Activated CD4-positive, alpha-beta T cell treated with anti-CD3 and anti-CD28 coated beads for 1 hour (primary cell): ENCODE data around the gene GLS.
"Not testable (repeated sequence)": the region's sequence is repeated elsewhere in the genome, so short reads cannot be mapped to it uniquely, and the experiment has no call there.

ENCODE experiments used
- DNase-seq: peaks from one replicate; pipeline ENCODE4 v3.0.0-alpha.2; 2020

Gene GLS

GRCh38 chr2:190973726-190974628 lies 93.4 kb downstream of the GLS start:
- no peak for DNase-seq

DNA sequence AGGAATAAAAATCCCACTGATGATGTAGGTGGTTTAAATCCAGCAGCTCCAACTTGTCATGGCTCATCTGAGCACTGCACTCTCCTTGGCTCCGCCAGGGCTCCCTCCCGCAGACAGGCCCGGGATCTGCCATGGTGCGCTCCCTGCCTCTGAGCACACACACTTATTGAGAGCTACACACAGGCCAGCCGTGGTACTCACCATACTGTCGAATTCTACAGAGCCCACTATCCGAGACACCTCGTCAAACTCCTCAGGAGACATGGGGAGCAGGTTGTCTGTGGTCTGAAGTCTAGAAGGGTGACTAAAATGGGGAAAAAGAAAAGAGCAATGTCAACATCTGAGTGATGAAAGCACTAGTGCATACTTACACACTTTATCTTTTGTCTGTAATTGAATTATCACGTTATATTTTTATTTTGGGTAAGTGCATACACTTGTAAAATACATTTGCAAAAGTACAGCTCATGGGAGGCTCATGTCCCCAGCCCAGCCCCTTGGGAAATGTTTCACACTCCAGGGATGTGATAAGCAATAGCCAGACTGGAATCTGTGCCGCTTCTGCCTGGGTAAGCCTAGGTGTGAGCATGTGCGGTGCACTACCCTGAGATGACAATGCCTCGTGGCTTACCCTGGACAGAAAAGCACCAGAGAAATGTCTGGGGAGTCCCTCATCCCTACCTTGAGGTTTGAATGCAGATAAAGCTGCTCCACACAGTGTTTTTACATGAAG lies 94.2 kb downstream of the GLS start:
- DNase-seq: no peak

DNA sequence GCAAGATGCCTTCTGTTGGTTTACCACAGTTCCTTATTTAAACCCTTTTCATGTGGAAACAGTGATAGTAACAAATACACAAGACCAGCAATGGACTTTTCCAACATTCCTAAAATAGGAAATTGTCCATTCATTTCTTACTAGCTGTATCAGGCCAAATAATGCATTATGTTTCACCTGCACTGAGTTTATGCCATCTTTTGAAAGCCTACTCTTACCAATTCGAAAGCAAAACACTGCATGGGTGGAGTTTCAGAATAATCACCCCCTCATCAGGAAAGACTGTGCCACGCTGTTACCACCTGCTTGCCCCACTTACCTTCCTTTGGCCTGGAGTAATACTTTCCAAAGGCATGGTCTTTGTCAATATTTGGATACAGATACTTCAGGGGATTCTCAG lies 95.9 kb downstream of the GLS start:
- DNase-seq: no peak

GRCh38 chr2:190977505-190977904 lies 96.9 kb downstream of the GLS start:
- no peak for DNase-seq

GRCh38 chr2:190978389-190979053 lies 97.9 kb downstream of the GLS start:
- no peak for DNase-seq

- DNase-seq: no peak
Measured at GRCh38 chr2:190979906-190980629, 99.4 kb downstream of the GLS start.

DNA sequence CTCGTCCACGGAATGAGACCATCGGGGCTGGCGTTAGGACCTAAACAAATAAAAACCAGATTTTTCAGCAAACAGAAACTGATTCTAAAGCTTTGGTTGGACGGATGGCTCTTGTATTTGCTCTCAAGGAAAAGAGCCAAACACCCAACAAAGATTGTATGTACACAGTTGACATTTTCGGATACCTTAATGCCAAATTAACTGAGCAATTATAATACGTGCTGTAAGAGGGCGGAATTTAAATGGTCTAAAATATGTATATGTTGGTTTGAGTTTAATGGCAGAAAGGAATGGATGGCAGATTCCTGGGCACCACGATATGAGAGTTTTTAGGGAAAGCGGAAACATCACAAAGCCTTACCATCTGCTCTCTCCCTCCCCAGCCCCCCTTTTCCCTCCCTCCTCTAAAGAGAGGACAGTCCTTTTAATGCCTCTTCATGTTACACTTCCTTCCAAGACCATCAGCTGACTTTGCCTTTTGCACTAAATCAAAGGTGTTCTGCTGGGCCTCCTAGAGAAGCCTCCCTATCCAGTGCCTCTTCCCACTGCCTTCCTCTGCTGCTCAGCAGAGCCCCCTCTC lies 100.1 kb downstream of the GLS start:
- no peak for DNase-seq

- DNase-seq: no peak
Measured at GRCh38 chr2:190981333-190981732, 100.7 kb downstream of the GLS start.

GRCh38 chr2:190981733-190982132 lies 101.1 kb downstream of the GLS start:
- DNase-seq: no peak

GRCh38 chr2:190982262-190983034 lies 101.8 kb downstream of the GLS start:
- DNase-seq: no peak

DNA sequence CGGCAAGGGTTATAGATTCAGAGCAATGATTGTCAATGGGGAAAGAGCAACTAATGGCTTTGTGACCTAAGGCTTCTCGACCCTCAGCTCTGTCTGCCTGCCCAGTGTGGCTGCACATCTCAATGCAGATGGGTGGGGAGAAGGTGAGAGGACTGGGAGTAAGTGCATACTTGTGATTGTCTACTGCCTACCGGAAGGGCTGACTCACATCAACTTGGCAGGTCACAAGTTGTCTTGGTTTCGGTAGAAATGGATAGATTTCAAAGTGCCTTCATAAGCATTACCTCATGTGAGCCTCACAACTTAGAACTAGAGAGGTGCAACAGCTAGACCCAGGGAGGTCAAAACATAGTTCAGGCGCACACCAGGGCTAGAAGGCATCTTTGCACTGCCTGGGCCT lies 104.0 kb downstream of the GLS start:
- DNase-seq: no peak

- DNase-seq: no peak
Measured at GRCh38 chr2:190986221-190986953, 105.8 kb downstream of the GLS start.

GRCh38 chr2:190987116-190987515 lies 106.5 kb downstream of the GLS start:
- no peak for DNase-seq

DNA sequence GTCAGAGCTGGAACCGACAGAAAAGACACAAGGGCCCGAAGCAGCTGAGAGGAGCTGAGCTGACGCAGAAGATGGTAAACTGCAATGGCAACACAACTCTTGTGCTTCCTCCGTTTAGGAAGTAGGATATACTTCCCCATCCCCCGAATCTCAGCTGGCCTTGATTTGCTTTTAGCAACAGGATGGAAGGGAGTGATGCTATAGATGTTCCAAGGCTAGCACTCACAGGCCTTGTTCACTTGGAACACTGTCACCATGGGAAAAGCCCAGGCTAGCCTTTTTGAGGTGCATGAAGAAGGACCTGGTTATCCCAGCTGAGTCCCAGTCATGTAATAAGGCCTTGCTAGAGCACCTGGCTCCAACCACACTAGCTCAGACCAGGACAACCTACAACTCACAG lies 107.3 kb downstream of the GLS start:
- DNase-seq: no peak

DNA sequence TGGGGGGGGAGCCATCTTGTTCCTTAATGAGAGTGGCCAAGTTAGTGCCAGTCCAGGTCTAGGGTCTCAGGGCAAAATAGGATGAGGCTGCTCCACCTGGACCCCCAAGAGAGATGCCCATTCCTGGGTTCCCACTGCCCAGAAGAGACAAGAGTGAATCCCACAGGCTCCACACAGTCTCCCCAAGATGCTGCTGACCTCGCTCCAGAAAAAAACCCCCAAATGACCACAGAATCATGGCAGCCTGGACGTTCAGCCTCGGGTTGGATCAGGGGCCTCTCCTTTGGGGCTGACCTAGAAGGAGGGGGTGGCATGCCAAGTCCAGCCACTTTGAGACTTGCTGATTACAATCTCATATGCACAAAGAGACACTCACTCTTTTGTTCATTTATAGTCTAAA lies 108.3 kb downstream of the GLS start:
- DNase-seq: no peak

- no peak for DNase-seq
Measured at GRCh38 chr2:190990132-190990531, 109.5 kb downstream of the GLS start.

- DNase-seq: no peak
Measured at GRCh38 chr2:190993292-190993643, 112.6 kb downstream of the GLS start.

GRCh38 chr2:190994148-190994547 lies 113.5 kb downstream of the GLS start:
- DNase-seq: no peak

- DNase-seq: not testable (repeated sequence)
Measured at GRCh38 chr2:190995315-190995714, 114.7 kb downstream of the GLS start.

GRCh38 chr2:190996338-190996946 lies 115.8 kb downstream of the GLS start:
- no peak for DNase-seq

DNA sequence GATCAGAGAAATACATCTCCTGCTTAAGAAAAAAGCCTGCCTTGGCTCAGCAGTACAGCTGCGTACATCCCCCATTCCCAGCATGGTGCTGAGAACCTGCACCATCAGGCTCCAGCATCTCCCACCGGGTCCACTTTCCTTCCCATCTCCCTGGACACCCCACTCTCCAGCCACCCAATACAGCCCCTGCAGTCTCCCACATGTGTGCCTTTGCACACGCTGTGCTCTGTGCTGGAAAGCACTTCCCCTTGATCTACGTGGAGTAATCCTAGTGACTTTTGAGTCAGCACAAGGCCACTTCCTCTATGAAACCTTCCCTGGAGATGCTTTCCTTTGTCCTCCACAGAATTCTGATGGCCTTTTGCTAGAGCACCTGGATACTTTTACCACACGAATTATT lies 116.3 kb downstream of the GLS start:
- no peak for DNase-seq
